Cardiac septum (tissue), 1 donor: ENCODE data around the gene MYO5B. TPM values are rescaled to one million over a fixed set of nuclear protein-coding genes. Genes with fewer than 3 reads are reported as not detected.
"Not testable (repeated sequence)": the region's sequence is repeated elsewhere in the genome, so short reads cannot be mapped to it uniquely, and the experiment has no call there.

Experiments
- DNase-seq: peaks from one replicate; pipeline ENCODE4 v3.0.0-alpha.2; 2020; ENCODE audit warnings: low spot score
- intact Hi-C: fragments of 100-400 bp; cut with DNase I; formaldehyde crosslinking; loops from one replicate; pipeline ENCODE4 v1.14.0; 2022
- total RNA-seq: library from RNA; stranded (reverse); fragmentation: NEBNext Ultra II Directional; extraction: Animal tissue kit (Norgen Biotek cat#: 25700); gene quantifications from one replicate; pipeline ENCODE4 v1.2.1, GENCODE V29; 2021
- donor health status: DM: no; HTN: no; CAD: no.

Gene MYO5B
- total RNA-seq, 1 donor from 2014 or later: 5.2 TPM

DNA sequence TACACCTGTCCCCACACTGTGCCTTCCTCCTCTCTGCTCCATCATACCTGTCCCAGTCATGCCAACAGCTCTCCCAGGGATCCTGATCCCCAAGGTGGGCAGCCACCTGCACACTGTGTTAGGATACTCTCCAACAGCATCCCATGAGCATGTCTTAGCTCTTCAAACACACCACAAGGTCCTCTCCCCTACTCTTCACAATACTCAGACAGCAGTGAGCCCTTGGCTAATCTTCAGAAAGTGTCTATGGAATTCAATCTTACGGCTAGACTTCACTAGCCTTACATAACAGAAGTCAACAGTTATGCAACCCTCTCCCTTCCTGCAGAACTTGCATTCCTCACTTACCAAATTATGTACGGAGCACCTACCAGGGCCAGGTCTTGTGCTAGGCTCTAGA lies 79.9 kb downstream of the MYO5B start:
- DNase-seq: no peak
- intact Hi-C loops: no loop called here

DNA sequence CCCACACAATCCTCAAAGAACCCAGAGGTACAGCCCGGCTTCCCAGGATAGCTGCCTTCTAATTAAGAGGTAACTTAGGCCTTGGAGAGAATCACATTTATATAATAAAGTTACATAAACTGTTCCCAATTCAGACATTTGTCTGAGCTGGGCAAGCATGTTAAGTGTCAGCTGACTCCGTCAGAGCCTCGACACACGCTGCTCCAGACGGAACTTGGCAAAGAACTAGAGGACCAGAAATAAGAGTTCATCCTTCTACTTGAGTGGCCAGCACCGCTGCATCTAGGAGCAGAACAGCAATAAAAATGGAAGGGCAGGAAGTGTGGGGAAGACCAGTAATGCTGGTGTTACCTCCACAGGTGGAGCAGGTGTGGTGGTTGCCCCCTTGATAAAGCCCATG lies 80.5 kb downstream of the MYO5B start:
- intact Hi-C loops: no loop called here
- DNase-seq: no peak

DNA sequence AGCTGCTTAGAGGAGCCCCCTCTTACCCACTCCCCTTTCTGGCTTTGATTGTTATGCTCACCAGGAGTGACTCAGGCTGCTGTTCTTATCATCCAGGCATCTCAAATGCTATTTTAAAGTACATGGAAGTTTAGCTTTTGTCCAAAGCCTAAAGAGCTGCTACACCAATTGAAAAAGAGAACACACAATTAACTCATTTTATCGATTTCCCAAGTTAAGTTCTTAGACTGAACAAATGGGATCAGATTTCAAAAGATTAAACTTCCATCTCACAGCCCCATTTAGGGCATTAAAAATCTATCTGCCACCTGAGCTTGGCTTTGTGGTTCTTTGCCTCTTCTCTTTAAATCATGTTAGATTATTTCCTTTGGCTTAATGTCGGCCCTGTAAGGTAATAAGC lies 81.2 kb downstream of the MYO5B start:
- DNase-seq: no peak
- intact Hi-C loops: no loop called here

DNA sequence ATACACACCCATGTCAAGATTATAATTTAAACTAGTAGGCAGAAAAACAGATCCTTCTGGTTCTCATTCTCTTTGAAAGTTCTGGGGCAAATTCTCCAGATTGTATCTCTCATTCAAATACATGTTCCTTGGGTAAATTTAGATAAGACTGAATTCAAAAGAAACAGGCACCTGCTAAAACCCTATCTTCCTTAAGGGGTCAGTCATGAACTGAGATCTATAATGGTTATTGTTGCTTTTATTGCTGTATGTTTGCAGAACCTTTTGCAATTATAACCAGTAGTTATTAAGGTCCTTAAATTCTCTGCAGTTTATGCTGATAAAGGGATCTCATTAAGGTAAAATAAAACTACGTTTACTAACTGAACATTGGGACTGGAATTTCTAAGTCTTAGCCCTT lies 83.5 kb downstream of the MYO5B start:
- DNase-seq: no peak
- intact Hi-C loops: no loop called here

DNA sequence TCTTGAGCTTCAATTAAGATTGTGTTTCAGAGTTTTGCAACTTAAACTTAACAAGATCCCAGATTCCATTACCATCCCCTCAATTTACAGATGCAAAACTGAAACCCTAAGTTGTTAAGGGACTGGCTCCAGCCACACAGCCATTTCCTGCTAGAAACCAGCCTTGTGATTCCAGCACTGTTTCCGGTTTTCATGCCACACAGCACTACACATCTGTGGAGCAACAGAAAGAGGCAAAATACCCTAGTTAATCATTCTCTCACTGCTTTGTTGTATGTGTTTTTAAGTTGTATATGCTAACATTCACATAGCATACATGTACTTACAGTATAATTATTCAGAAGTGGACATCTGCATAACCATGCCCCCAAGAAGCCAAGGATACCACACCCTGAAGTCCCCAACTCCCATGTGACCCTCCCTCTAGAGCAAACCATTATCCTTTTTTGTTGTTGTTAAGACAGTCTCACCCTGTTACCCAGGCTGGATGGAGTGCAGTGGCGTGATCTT lies 87.4 kb downstream of the MYO5B start:
- intact Hi-C loops: no loop called here
- no peak for DNase-seq

DNA sequence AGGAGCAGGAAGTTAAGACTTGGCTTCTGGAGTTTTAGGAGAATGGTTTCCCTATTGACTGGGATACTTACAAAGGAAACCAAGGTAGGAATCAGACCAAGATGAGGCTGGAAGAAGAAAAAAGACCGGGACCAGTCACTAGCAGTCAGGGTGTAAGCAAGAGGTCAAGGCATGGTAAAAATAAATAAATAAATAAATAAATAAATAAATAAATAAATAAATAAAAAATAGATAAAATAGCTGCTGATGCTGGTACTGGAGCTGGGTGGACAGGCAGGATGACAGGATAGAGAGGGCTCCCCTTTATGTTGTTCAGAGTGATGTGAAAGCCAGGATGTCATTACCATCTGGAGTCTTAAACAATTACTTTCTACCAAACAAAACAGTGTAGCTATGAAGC lies 89.9 kb downstream of the MYO5B start:
- intact Hi-C loops: no loop called here
- no peak for DNase-seq

DNA sequence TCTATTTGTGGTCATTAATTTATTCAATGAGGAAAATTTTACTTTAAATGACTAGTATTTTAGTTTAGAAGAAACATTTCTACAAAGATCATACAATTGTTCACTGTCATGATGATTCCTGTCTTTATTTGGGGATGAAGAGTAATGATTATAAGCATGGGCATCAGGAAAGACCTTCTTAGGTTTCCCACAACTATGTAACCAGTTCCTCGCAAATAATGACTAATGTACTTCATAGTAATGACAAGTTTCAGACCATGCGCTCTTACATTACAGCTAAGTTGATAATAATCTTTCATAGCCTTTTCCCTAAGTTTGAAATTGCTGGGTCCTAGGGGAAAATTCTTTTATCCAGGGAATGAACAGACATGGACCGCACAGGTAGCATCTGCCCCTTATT lies 90.5 kb downstream of the MYO5B start:
- intact Hi-C loops: no loop called here
- DNase-seq: no peak

DNA sequence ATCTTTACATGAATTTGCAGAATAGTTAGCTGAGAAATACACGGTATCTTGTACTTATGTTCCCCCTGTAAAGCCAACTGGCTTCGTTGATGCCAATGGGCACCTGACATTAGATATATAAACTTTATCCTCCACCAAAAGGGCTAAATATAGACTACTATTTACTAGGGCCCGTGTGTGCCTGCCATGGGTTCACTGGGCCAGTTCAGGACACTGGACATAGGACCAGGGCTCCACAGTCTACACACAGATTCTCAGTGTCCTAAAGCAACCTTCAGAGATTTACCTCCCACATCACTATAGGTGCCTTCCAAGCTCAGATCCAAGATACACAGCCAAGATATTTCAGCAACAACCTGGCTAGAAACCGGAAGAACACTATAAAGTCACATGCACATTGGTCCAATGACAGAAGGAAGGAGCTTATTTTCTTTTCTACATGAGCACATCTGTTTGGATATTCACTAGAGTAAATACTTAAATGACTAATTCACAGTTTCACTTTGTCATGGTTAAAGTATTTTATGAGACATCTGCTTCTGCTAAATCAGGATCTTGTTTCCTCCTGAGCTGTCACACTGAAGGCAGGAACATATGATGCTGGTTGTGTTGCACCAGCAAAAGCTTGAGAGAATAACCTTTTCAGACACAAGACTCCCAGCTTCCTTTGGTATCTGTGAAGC lies 95.1 kb downstream of the MYO5B start:
- intact Hi-C loops: no loop called here
- no peak for DNase-seq

DNA sequence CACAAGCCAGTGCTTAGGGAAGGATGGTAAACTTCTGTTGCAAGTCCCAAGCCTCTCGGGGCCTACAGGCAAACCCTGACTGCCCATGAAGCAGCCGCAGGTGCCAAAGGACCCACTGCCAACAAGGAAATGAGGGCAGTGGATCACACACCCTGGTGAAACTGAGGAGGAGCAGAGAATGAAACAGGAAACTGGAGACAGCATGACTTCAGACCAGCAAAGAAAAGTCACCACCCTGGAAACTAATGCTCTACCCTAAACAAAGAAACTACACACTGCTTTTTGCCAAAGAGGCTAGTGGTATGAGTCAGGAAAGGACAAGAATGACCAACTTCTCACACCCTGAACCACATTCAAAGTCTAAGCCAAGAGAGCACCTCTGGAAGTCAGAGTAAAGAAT lies 97.2 kb downstream of the MYO5B start:
- DNase-seq: no peak
- intact Hi-C loops: no loop called here

DNA sequence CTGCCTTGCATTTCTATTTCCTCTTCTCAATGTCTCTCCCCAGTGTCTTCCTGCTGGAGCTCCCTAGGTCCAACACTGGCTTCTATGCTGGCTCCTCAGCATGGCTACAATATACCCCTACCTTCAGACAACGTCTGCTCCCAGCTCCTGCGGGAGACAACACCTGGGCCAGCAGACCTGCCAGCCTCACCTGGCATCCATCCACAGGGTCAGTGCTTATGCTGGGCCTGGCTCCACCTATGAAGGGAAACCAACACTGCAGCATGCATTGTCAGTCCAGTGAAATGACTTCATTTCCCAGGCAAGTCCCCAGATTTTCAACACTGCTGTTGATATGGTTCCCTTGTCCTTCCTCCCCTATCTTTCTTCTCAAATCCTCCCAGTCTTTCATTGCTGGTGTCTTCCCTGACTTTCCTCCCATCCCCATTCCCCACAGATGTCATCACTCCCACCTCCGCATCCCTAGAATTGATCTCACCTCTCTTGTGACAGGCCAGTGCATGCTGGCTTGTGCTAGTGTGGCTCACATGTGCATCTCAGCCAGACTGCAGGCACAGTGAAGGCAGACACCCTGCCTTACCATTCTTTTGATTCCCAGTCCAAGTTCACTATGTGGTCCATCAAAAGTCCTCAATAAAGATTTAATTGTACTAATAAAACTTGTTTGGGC lies 98.0 kb downstream of the MYO5B start:
- intact Hi-C loops: no loop called here
- DNase-seq: no peak

DNA sequence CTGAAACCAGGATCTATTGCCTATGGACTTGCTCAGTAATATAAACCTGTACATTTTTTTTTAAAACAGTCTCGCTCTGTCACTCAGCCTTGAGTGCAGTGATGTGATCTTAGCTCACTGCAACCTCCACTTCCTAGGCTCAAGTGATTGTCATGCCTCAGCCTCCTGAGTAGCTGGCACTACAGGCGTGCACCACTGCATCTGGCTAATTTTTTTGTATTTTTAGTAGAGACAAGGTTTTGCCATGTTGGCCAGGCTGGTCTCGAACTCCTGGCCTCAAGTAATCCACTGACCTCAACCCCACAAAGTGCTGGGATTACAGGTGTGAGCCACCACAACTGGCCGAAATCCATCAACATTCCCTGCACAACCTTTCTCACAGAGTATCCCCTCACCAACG lies 100.2 kb downstream of the MYO5B start:
- DNase-seq, intact Hi-C loops: not testable (repeated sequence)

DNA sequence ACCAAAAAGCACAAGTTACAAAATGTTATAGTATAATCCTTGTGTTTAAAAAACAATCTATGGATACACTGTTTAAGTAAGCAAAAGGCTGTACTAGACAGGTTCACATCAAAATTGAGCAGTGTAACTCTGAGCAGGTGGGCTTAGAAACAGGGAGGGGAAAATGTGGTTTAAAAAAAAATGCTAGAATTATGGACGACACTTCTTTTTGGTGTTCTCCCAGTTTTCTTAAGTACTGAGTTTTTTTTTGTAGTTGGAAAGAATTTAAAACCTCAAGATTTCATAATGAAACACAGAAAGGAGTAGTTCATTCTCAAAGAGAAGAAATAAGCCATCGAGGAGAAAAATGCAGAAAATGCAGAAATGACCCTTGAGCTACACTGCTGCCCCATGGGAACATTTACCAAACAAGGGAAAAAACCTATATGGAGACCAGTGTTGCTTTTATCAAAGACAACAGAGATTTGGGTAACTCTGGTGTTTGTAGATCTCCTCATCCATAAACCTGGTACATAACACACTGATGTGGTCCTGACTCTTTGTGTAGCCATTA lies 100.7 kb downstream of the MYO5B start:
- DNase-seq: no peak
- intact Hi-C loops: no loop called here

DNA sequence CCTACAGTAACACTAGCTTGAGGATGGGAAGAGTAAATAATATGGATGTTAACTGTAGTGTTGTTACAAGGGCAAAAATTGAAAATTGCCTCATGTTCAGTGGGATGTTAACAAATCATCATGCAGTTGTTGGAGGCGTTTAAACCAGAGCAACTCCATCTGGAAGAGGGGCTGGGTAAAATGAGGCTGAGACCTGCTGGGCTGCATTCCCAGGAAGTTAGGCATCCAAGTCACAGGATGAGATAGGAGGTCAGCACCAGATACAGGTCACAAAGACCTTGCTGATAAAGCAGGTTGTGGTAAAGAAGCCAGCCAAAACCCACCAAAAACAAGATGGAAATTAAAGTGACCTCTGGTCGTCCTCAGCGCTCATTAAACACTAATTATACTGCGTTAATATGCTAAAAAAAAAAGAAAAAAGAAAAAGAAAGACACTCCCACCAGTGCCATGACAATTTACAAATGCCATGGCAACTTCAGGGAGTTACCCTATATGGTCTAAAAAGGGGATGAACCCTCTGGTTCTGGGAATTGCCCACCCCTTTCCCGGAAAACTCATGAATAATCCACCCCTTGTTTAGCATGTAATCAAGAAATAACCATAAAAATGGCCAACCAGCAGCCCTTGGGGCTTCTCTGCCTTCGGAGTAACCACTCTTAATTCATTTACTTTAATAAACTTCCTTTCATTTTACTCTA lies 101.4 kb downstream of the MYO5B start:
- intact Hi-C loops: no loop called here
- no peak for DNase-seq

DNA sequence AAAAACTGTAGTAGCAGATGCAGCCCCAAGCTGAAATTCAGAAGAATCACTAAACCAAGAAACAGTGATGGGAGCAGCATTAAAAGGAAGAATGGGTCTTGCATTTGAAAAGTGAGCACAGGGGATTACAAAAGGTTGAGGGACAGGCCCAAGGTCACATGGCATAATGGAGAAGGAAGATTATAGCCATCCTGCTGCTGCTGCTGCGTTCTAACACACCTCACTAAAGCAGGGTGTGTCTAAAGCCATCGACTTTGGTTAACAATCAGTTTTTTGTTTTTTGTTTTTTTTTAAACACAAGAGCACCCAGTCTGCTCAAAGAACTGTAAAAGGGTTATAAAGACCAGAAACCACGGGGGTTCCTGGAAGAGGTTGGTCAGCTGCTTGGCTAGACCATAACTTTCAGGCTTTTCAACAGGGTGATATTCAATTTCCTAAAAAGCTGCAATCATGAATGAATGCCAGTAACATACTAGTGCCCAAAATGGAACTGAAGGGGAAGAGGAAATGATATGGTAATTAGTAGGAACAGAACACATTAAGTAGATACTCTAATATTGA lies 102.6 kb downstream of the MYO5B start:
- no peak for DNase-seq
- intact Hi-C loops: no loop called here

DNA sequence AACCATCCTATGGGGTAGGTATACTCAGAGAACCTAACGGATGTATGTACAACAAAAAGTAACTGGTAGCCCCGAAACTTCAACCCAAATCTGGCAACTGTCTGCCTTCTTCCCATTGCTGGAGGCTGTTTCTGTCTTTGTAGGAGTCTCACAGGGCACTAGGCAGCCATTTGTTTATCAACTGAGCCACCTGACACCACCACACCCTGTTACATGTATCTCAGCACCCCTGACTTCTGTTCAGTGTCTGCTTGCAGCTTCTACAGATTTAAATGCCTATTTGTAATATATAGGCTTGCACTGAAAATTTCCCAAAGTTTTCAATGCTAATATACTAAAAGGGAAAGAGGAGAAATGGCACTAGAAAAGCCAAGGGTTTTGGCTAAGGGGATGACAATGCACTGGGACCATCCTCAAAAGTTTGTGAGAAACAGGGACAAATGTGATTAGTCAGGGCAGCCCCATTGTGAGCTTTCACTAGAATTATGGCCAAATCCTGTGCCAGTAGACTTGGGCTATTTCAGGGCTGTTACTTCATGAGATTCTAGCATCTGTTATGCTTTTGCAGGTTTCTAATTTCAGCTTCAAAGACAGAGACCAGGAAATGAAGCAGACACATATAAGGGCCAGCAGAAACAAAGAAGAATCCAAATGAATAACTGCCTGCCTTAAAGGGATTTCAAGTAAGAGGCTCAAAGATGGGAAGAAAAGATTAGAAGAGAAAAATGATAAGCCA lies 103.3 kb downstream of the MYO5B start:
- no peak for DNase-seq
- intact Hi-C loops: no loop called here

DNA sequence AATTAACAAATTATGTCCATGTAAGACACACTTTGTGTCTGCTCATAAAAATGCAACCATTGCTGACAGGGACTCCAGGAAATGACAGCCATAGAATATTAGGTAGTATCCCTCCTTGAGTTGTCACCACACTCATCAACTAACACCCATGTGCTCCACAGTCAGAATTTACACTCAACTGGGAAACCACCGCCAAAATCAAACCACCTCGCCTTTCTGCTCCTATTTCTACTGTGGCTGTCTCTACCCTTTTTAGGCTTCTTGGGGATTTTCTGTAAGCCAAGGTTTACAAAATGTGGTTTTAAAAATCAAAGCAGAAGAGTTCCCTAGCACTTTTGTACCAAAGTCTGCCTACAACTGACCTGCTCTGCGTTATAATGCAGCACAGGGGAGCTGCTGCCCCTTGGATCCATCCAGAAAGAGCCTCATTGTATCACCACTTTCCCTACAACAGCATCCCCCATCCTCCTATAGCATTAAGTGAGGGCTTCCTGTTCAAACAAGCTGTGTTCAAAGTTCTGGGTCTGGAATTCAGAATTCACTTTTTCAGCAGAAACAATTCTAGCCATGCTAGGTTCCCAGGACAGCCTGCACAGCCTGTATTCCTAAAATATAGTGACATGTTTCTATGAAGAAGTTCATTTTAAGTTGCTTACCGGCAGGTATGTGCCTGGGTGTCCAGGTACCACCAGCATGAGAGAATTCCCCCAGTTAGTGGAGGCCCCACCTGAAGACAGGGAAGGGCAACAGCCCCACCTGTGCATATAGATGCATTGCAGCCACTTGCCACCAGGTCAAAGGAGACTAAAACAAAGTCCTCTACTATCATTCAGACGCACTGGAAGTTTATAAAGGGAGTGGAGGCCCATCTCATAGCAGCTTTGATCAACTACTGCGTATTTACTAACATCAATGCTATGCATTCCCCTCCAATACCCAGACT lies 104.3 kb downstream of the MYO5B start:
- DNase-seq: no peak
- intact Hi-C loops: no loop called here

DNA sequence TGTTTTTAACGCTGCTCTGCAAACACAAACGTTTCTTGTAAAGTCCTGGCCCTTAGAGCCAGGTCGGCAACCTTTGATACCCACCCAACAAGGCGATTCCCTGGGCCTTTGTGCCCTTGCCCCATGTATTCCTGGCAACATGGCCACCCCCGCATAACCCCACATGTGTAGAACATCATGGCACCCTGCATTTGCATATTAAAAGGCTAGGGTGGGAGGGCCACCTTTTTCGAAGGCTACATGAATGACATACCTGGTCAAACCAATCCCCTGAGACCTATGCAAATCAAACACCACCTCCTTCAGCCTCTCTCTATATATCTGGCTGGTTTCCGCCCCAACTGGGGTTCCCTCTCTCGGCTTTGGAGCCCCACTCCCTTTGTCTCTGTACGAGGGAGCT lies 105.2 kb downstream of the MYO5B start:
- DNase-seq: no peak
- intact Hi-C loops: no loop called here

DNA sequence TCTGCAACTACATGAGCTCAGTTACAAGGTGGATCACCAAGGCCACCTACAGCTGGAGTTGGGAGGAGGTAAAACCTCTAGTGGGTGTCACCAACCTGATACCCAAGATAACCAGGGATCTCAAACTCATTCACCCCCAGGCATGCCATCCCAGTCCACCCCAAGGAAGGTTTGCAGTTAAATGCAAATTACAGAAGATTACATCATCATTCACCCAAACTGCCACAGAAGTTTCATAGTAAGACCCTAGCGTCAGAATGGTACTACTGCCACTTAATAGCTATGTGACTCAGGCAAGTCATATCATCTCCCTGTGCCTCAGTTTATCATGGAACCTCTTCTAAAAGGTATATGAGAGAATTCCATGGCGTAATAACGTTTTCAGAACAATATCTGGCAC lies 111.2 kb downstream of the MYO5B start:
- intact Hi-C loops: no loop called here
- no peak for DNase-seq
